ENCODE data around the gene SMYD5. TPM values are rescaled to one million over a fixed set of nuclear protein-coding genes. Genes with fewer than 3 reads are reported as not detected.

The SMYD5 gene
- total and polyA plus RNA-seq, 9 of the 15 experiments (the other 6 are each of a cell fraction or from before 2014, with no cell fraction given): 11.4 to 56.8 (median 32.0) TPM

DNA sequence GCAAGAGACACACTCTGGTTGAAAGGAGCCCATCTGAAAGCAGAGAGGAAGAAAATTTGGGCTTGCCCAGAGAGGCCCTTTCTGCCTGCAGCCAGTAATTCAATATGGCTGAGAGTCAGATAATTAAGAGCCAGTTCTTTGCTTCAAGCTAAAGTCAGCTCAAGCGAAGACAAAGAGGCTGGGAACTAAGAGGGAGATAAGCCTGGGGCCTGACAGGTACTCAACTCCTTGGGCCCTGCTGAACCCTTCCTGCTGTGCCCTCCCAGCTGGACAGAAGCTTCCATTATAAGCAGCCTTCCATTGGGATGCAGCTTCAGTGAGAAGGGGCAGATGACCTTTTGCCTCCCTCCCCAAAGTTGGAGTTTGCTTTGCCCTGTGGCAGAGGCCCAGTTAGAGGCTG lies 58.2 kb downstream of the SMYD5 start:
- Histone ChIP-seq H4K20me1 (replicated peaks; ENCODE audit: control insufficient read depth, insufficient read depth, low read length) (0 out of 2 replicates have a peak, but pooled peaks cover 2% of the 10 kb centered on the region), H3K4me1 (replicated peaks in 1 of 2; ENCODE audit: control insufficient read depth in 2 of 2, insufficient read depth in 2 of 2, low read length in 2 of 2) (no peaks in the 10 kb centered on the region), H3K79me2 (ENCODE audit: control insufficient read depth, insufficient read depth, low read length) (no peaks in the 10 kb centered on the region), H3K27ac (ENCODE audit: extremely low read depth, low read depth, low read length) (no peak overlapping the region), H3K27me3 (ENCODE audit: control insufficient read depth in 2 of 2, insufficient read depth in 2 of 2, low read length in 2 of 2) (0 out of 5 replicates have a peak, but pooled peaks cover 0 to 9% of the 10 kb centered on the region in 2 experiments), H3K4me2 (ENCODE audit: insufficient read depth, low read length) (no peak overlapping the region), H2AFZ (ENCODE audit: low read depth, low read length) (no peak overlapping the region), H3K9ac (ENCODE audit: insufficient read depth in 1 of 2, low read depth in 2 of 2, low read length in 2 of 2) (no peak overlapping the region), H3K9me3 (replicated peaks; ENCODE audit: control insufficient read depth, insufficient read depth, low read depth, low read length) (no peaks in the 10 kb centered on the region), H3K9me1 (ENCODE audit: control insufficient read depth, insufficient read depth, low read length) (no peaks in the 10 kb centered on the region), H3K4me3 (no peak overlapping the region), H3K36me3 (ENCODE audit: control insufficient read depth, insufficient read depth, low read length) (0 out of 3 replicates have a peak, but pooled peaks cover 3% of the 10 kb centered on the region)
- intact Hi-C loops (cut with micrococcal nuclease) (no loop called here), in situ Hi-C loops (cut with MboI) (no loop called here)
- no peak for DNase-seq (ENCODE audit: extremely low read depth in 1 of 4, low spot score in 3 of 4)
- POLR2A ChIA-PET: interaction anchor here (0.6 to 1.1 kb wide), 2 partner anchors 12 to 58 kb away, joined by 3 to 6 read pairs; no protein-coding TSS in a partner anchor
- ATAC-seq: no peak
- no peak for FAIRE-seq
- BruUV-seq (replicated peaks): no TSS peak
- CTCF ChIA-PET (ENCODE audit: low intra/inter-chr PET ratio): no interaction called here
- WGBS (ENCODE audit: insufficient coverage, low coverage, missing lambda C conversion rate): 43% methylated on average over 1 of the region's 1 CpG
- no peak for TF ChIP-seq ZNF586 (CRISPR knock-in tag; conservative IDR thresholded peaks at IDR 0.05)
- TF ChIP-seq SPI1 (IDR thresholded peaks at IDR 0.05; ENCODE audit: borderline replicate concordance, low read depth, low read length): no peak
- TF ChIP-seq SLC30A9 (CRISPR knock-in tag; IDR thresholded peaks at IDR 0.05): no peak
- TF ChIP-seq, protein P1, sequence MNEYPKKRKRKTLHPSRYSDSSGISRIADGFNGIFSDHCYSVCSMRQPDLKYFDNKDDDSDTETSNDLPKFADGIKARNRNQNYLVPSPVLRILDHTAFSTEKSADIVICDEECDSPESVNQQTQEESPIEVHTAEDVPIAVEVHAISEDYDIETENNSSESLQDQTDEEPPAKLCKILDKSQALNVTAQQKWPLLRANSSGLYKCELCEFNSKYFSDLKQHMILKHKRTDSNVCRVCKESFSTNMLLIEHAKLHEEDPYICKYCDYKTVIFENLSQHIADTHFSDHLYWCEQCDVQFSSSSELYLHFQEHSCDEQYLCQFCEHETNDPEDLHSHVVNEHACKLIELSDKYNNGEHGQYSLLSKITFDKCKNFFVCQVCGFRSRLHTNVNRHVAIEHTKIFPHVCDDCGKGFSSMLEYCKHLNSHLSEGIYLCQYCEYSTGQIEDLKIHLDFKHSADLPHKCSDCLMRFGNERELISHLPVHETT (CRISPR knock-in tag; conservative IDR thresholded peaks at IDR 0.05 in 1 of 2, IDR thresholded peaks at IDR 0.05 in 1 of 2): no peak
- TF ChIP-seq, protein P2, sequence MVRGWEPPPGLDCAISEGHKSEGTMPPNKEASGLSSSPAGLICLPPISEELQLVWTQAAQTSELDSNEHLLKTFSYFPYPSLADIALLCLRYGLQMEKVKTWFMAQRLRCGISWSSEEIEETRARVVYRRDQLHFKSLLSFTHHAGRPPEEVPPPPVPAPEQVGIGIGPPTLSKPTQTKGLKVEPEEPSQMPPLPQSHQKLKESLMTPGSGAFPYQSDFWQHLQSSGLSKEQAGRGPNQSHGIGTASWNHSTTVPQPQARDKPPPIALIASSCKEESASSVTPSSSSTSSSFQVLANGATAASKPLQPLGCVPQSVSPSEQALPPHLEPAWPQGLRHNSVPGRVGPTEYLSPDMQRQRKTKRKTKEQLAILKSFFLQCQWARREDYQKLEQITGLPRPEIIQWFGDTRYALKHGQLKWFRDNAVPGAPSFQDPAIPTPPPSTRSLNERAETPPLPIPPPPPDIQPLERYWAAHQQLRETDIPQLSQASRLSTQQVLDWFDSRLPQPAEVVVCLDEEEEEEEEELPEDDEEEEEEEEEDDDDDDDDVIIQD (CRISPR knock-in tag; IDR thresholded peaks at IDR 0.05): no peak
- no peak for TF ChIP-seq ZNF407 (IDR thresholded peaks at IDR 0.05; ENCODE audit: low read depth)
- no peak for TF ChIP-seq ATF1 (CRISPR knock-in tag; IDR thresholded peaks at IDR 0.05)
- TF ChIP-seq ATF1 (tag; IDR thresholded peaks at IDR 0.05): no peak
- TF ChIP-seq OTX1 (CRISPR knock-in tag; IDR thresholded peaks at IDR 0.05): no peak

Measured in K562 (cell line).